CD4-positive, alpha-beta T cell treated with Interleukin-4 for 4 hours (primary cell): ENCODE data around the gene NEURL1B.

ENCODE experiments used
- DNase-seq: peaks from one replicate; pipeline ENCODE4 v3.0.0-alpha.2; 2020

NEURL1B gene

GRCh38 chr5:172611913-172612312, 29.1 kb upstream of the NEURL1B start:
- no peak for DNase-seq

DNA sequence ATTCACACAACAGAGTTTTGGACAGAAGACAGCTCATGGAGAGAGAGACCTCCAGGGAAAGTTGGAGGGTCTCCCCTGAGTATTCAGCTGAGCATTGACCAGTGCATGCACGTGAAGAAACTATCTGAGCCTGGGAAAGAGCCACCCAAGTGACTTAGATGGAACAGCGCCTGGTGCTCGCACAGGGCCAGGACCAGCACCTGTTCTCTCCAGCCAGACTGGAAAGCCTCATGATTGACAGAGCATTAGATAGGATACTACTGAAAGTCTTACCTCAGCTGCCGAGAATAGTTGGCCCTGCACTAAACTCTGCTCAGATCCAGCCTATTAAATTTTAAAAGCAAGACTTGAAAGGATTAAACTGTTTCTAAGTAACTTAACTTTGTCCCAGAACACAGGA, 28.3 kb upstream of the NEURL1B start:
- no peak for DNase-seq

- no peak for DNase-seq
Measured at GRCh38 chr5:172616136-172616535, 24.9 kb upstream of the NEURL1B start.

GRCh38 chr5:172616730-172617129, 24.3 kb upstream of the NEURL1B start:
- DNase-seq = no peak

- no peak for DNase-seq
Measured at GRCh38 chr5:172617817-172618216, 23.2 kb upstream of the NEURL1B start.

- no peak for DNase-seq
Measured at GRCh38 chr5:172618574-172619365, 22.3 kb upstream of the NEURL1B start.

DNA sequence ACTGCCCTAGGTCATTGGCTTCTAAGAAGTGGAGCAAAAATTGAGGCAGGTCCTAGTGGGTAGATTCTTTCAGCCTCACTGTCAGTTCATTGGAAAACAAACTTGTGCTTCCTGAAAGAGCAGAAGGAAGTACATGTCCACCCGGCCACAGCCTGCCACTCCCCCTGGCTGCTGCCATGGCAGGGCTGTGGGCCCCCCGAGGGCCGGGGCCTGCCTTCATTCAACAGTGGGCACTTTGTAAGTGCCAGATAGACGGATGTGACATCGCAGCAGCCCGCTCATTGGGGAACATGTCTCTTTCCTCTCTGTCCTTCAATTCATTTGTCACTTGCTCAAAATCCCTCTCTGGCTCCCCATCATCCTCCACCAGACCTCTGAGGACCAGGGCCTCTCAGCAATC, 20.6 kb upstream of the NEURL1B start:
- DNase-seq = no peak

DNA sequence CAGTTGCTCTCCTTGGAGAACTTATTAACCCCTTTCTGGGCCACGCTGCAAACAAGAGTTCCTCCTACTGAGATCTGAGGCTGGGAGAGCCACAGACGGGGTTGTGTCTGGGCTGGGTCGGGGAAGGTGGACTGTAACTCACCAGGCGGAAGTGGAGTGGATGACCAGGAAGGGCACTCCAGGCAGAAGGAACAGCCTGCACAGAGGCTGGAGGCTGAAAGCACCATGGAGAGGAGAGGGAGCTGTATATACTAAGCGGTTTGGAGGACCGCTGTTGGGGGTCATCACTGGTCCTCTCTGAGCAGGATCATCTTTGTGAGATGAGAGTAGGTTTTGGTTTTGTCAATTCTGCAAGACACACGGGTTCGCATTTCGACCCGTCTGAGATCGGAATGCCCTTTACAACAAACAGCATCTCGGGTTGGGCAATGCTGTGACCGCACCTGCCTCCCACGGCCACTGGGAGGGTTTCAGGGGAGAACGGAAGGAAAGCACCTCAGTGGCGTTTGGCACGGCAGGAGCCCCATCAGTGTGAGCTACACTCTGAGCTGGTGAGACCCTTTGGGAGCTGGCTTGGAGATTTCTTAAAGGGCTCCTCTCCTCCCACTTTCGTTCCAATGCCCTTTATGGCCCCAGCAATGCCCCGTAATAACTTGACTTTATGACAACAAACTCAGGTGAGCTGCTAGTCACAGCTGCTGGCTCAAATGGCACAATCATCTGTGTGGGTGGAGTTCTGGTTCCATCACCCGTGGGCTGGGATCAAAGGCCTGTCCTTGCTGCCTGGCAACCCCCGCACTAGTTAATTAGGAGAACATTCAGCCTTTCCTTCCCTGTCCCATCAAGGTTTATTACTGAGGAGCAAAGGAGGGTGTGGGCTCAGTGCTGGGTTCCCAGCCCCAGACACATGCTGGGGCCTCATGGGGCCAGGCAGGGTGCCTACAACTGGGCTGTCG, 18.7 kb upstream of the NEURL1B start:
- DNase-seq = no peak

DNA sequence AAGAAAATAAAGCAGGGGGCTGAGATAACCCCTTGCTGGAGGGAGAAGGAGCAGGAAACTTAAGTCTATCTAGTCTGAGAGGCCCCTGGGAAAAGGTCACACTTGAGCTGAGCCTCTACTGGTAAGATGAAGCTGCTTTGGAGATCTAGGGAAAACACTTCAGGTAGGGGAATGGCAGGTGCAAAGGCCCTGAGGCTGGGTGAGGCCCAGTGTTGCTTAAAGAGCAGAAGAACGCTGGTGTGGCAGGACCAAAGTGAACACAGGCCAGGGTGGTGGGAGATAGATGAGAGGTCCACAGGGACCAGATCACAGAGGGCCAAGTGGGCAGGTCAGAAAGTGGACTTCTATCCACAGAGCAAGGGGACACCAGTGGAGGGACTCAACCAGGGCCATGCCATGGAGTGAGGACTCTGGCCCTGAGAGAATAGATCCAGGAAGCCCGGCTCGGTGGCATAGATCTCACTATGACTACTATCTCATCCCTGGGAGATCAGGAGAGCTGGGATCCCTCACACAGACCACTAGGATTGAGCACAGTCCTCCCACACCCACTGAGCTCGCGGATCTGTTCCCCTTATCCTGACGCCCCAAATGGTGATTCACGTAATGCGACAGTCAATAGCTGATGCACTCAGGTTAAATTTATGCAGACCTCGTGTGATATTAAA, 17.6 kb upstream of the NEURL1B start:
- no peak for DNase-seq

DNA sequence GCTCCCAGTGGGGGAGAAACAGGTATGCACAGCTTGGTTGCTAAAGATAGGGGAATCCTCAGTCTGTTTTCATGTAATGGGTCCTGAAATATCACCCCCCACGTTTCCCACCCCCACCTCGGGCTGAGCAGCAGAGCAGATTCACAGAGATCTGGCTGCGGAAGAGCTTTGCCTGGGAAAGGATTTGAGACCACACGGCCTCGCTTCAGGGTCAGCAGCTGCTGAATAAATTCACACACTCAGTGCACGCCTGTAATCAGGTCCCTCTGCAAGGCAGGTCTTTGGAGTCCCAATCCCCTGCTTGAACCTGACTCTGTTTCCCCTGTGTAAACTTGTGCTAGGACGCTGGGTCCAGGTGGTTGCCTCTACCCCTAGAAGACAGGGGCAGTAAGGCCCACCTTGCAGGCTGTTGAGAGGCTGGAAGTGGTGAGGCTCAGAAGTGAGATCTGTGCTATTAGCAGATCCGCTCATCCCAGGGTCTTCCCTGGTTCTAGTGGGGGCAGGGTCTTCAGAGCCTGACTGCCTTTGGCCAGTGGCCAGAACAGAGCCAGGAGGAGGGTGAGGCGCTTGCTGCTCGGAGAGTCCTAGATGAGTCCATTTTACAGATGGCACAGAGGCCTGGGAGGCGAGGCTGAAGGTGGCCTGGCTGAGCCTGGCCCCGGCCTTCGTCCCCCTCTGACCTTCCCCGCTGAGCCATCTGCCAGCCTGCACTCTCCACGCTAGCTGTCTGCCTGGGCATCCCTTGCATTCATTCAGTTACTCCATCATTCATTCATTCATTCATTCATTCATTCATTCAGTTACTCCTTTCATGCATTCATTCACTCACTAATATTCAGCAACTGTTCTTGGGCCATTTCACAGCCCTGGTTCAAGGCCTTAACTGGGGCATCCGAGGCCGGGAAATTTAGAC, 16.7 kb upstream of the NEURL1B start:
- DNase-seq = no peak

- DNase-seq = no peak
Measured at GRCh38 chr5:172624996-172625964, 15.8 kb upstream of the NEURL1B start.

DNA sequence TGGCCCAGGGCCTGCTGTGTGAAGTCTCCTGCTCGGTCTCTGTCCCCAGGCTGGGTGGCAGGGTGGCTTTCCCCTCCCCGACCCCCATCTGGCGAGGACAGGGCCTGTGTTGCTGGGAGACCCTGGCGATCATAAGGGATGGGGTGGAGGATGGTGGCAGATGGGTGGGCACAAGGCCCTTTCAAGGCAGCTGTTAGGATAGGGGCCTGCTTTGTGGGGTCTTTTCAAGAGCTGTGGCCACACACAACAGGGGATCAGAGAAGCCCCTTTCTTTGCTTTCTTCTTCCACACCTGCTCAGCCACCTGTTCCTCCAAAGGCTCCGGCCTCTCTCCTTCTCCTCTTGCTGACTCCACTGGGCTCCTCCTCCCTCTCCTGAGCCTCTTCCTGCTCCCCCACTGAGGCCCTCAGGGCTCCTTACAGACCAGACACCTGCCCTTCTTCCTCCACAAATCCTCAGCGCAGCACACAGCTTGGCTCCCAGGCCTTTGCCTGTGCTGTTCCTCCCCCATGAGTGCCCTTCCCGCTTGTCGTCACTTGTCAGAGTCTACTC, 15.0 kb upstream of the NEURL1B start:
- DNase-seq = no peak

GRCh38 chr5:172630082-172630481, 11.0 kb upstream of the NEURL1B start:
- no peak for DNase-seq

- DNase-seq = no peak
Measured at GRCh38 chr5:172630482-172630881, 10.6 kb upstream of the NEURL1B start.

GRCh38 chr5:172630986-172631385, 10.1 kb upstream of the NEURL1B start:
- DNase-seq = no peak

- DNase-seq = no peak
Measured at GRCh38 chr5:172632346-172633092, 8.5 kb upstream of the NEURL1B start.

DNA sequence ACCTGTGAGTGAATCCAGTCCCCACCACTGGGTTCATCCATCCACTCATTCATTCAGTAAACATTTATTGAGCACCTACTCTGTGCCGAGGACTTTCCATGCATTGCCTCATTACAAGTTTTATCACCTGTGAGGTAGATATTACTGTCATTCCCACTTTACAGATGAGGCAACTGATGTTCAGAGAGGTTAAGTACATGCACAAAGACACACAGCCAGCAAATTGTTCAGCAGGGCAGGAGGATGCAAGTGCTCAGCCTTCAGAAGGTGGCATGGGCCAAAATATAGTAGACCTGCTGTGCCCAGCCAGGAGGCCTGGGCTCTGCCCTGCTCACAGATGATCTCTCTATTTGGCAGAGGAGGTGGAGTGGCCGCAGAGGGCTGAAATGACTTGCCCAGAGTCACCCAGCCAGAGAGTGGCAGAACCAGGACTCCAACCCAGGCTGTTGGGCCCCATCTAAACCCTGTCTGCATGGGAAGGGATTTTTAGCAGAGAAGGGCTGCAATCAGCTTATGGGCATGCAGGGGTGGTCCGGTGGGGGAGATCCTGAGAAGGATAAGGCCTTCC, 7.6 kb upstream of the NEURL1B start:
- no peak for DNase-seq

- no peak for DNase-seq
Measured at GRCh38 chr5:172634106-172634899, 6.8 kb upstream of the NEURL1B start.

DNA sequence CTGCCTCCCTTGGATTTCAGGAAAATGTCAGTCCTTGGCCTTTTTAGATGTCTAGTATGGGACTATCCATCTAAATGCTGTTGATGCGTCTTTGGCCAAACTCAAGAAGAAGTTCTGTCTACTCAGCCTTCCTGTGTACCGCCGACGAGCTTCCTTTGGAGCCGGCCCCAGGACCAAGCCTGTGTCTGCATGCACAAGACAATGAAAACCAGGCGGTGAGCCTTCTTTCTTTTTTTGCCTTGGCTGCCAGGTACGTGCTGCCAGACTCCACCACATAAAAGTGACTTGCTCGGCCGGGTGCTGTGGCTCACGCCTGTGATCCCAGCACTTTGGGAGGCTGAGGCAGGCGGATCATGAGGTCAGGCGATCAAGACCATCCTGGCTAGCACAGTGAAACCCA, 6.0 kb upstream of the NEURL1B start:
- no peak for DNase-seq
